ENCODE data around the gene CAPZB.

The CAPZB gene

DNA sequence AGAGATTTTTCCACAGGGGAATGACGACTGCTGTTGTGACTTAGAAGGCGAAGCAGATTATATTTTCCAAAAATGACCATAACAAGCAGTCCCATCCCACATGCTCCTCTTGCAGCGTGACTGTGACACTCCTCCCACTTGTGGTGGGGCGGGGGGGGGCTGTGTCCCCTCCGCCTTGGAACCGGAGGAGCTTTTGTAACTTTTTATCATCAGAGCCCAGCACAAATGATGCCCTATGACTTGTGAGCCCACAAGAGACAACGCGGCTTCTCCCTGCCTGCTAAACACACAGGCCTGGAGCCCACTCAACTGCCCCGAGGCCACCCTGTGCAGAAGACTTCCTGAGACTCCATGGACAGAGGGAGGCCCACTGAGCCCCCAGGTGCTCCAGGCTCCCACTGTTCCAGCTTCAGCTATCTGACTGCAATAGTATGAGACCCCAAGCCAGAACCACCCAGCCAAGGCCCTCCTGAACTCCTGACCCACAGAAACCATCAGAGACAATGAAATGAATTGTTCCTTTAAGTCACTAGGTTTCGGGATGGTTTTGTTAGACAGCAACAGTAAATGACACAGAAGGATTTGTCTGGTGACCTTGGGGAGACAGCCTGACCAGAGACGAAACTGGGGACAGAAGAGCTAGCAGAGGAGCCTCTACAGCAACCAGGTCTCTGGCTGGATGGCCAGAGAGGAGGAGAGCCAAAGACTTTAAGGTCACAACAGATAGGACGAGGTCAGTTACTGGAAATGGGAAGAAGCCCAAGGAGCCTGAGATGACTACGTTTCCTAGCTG, 58.8 kb downstream of the CAPZB start:
- no peak for DNase-seq

DNA sequence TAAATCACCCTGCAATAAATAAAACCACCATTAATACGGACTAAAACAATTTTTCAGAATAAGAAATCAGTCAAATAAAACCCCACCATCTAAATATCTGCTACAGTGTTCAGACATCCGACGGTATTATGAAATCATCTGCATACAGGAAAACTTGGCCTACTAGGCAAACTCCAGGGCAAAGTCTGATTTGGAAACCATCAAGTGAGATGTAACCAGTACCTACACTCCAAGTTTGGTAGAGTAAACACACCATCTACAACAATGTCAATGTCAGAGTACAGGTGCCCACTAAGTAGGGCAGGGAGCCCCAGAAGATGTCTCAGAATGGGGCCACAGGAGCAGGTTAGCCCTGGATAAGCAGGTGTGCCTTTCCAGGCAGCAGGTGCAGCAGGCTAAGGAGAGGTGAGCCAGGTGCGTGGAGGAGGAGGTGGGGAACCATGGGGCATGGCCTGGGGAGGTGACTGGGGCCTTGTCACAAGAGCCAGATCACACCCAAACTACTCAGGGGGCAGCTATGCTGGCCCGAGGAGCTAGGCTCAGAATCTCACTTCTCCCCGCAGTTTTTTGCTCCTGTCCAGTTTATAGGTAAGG, 59.6 kb downstream of the CAPZB start:
- DNase-seq: no peak

DNA sequence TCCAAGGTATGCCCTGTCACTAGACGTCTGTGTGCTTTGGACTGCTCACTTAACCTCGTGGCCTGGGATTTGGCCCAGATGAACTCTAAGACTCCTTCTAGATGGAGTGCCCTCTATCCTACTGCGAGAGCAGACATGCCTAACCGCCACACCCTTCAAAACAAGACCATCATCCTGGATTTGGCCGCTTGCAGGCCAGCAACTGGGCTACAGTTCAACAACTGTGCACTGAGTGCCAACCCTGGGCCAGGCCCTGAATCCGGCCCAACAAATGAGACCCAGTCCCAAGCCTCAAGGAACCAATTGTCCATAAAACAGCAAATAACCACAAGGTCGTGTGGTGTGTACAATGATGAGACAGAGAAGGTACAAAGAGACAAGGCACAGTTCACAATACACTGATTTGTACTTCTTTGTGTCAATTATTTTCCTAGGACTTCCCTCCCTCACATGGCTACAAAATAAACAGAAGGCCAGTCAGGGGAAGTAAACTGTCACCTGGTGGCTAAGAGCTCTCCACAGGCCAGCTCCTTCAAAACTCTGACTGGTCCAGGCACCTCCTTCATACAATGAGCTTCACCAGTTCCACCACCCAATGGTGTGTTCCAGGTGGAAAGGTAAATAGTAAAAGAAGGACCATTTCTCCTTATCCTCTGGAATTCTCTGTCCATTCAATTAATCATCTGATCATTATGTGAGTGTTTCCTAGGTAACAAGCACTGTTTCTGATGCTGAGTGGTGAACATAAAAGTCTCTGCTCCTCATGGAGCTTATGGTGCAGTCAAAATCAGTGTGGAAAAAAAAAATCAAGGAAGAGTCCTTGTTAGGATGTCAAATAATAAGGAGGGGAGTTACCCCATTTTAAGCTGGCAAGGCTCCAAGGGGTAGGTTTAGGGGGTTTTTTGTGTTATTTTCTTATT, 60.4 kb downstream of the CAPZB start:
- DNase-seq: no peak

DNA sequence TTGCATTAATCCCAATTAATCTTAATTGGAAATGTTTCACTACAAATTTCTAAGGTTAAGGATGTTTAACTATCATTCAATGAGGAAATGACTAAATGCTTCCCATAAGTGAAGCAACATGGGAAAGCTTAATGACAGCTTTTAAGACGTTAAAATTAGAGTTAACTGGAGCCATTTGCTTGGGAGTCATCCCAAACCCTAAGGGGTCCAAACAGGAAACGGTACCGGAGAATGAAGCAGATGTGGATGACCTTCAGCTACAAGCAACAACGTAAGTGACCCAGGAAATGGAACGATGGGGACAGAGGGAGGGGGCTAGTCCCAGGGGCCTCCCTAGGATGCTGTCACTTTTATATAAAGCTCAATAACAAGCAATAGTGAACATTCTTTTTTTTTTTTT, 62.2 kb downstream of the CAPZB start:
- no peak for DNase-seq

DNA sequence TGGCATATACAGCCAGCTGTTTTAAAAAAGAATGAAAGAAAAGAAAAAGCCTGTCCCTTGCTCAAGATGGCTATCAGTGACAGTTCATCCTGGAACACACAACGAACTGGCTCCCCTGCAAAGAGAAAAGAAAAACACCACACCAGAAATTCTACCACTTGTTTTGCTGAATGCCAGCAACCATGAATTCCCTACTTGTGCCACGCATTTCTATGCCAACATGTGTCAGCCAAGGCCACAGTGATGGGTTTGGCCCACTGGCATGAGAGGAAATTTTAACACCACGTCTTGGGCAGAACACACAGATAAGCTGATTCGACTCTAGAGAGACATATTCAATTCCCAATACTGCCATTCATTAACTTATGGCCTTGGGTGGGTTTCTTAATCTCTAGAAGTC, 64.0 kb downstream of the CAPZB start:
- DNase-seq: no peak

DNA sequence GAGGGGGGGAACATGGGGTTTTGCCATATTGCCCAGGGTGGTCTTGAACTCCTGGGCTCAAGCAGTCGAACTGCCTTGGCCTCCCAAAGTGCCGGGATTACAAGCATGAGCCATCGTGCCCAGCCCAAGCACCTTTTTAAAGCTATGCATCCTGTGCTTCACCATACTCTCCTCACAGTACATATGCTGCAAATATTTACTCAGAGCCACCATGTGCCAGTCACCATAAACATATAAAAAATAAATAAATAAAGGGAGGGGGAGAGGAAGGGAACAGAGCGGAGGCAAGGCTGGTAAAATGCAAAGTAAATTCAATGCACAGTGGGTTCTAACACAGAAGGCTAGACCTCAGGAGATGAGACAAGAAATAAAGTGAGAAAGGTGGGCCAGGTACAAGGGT, 64.7 kb downstream of the CAPZB start:
- DNase-seq: no peak

DNA sequence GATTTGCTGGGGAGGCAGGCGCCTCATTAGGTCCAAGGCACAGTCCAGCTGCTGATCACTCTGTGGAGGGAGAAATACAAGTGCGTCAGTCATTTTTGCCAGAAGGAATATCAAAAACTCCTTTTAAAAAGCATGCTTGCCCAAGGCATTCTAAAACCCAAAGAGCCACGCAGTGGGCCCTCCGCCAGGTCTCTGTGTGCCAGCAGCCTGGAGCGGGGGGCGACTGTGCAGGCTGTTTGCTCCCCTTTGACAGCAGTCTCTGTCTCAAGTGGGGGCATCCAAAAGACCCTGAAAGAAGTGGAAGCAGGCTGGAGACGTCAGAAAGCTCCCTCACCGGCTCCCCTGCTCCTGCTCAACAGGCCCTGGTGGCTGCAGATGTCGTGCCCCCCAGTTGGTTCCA, 65.6 kb downstream of the CAPZB start:
- no peak for DNase-seq

DNA sequence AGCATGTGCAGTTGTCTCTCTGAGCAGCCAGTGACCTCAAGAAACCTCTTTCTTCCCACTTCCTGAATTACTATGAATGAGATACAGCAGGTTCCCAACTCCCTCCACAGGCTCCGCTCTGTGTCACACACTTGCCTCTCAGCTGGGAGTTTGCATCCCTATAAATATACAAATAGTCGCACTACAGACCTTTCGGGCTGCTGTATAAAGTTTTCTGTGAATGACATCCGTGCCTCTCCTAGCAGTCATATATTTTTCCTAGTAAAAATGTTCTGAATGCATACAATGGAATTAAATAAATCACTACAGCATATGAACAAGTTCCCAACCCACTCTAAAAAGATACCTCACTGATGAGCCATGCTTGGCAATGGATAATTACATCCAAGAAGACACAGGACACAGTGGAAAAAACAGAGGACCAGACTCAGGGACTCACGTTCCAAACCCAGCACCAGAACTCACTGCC, 66.8 kb downstream of the CAPZB start:
- no peak for DNase-seq

DNA sequence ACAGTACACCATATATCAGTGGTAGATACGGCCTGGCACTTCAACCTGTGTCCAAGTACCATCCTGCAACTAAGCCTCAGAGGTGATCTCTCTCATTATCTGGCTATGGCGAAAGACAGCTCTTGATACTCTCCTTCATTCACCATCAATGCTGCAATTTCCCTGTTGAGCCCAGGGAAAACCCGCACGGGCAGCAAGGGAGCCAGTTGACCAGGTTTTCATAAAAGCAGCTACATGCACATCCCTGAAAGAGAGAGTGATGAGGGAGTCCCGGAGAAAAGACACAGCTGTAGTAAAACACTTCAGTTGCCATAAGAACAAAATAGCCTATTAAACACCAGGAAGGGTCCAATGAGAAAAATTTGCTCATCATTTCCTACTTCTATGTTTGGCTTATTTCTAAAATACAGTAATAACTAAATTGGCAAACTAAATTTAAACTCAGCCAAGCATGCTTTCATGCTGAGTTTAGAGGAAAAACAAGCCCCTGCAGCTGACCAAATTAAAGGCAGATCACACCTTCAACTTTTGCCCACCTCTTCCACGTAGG, 68.3 kb downstream of the CAPZB start:
- DNase-seq: no peak

DNA sequence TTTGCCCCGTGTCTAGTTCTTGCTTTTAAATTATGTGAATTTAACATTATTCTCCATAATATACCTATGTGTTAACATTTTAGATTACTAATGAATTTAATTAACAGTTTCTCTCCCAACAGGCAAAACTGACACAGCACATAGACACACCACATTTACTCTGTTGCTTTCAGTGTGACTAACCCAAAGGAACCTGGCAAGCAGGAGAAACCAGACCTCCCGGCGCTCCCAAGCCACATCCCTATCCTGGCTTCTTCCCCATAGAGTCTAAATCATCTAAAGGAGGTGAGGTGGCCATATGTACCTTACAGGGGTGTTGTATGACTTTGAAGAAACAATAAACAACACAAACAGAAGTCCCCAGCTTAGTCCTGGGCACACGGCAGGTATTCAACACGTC, 69.2 kb downstream of the CAPZB start:
- no peak for DNase-seq

DNA sequence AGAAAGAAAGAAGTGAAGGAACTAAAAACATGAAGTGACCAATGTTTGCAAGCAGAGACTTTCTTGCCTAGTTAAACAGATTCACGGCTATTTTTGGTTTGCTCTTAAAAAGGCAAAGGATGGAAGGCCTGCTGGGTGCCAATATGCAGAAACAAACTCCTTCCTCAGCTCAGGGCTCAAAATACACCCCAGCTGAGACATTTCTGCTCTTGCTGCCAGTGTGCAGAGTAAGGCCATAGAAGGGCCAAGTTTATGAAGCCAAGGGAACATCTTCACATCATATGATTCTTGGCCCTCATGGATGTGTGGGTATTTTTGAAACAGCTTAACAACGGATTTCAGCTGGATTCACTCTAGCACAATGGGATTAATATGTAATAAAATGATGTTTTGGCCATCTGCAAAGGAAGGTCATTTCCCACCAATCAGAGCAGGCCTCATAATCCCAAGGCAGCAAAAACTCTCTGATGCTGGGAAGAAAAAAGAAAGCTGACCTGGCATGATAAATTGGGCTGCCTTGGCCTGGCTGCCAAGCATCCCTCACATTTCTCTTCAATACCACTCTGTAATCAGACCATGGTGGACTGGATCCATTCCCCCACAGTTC, 70.7 kb downstream of the CAPZB start:
- DNase-seq: no peak

DNA sequence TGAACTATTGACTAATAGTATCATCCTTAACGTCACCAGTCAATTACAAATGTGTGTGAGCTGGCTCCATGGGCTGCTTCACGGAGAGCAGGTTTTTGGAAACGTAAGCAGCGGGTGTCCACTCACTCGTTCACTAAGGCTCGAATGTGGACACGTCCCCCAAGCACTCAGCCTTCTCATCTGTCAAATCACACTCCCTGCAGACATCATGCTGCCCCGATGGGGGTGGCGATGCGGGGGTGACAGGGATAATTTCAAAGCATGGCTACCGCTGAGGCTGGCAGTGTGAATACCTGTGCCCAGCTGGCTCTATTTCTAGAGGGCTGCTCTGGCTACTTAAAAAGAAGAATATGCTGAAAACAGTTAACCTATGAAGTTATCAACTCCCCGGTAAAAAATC, 71.3 kb downstream of the CAPZB start:
- DNase-seq: no peak

DNA sequence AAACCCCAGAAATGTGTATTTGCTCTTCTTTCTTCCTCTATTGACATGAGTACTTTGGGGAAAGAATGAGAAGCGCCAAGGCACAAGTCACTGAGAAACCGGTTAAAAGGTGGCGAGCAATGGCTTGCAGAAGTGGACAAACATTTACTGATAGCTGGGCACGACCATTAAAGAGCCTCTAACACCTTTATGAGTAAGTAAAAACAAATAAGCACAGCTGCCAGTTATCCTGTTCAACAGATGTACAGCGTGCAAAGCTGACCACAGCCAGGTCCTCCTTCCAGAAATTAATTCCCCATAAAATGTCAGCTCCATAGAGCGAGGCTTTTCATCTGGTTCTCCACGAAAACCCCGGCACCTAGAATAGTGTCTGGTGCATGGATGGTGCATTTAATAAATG, 72.7 kb downstream of the CAPZB start:
- no peak for DNase-seq

DNA sequence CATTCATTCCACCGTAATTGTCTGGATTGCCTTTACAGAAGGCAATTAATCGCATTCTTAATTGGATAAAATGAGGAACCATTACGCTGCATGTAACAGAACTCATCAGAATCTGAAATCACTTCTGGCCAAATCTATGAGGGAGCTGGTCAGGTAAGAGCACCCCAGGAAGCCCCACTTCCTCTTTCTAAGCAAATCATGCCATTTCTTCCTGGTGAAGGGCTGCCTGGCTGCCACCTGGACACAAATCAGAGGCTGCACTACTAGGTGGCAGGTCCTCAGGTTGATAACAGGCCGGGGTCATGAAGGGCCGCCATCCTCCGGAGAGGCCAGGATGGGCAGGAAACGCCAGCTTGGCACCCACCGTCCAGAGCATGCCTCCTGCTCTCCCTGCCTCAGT, 73.7 kb downstream of the CAPZB start:
- DNase-seq: no peak

DNA sequence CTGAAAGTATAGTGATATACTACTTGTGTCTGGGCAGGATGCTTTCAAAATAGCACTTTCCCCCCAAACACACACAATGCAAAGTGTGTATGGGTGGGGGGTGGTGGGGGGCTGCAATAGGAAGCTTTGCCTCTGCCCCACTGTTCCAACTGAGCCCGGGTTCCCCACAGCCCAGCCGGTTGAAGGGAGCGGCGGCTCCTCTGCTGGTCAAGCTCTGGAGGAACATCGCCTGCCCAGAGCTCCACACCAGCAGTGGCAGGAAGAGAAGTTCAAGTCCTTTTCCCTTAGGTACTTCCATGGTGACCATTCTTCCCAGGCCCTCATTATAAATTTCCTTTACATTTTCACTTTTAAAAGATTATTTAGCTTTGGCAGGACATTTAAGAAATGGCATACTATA, 74.9 kb downstream of the CAPZB start:
- no peak for DNase-seq

DNA sequence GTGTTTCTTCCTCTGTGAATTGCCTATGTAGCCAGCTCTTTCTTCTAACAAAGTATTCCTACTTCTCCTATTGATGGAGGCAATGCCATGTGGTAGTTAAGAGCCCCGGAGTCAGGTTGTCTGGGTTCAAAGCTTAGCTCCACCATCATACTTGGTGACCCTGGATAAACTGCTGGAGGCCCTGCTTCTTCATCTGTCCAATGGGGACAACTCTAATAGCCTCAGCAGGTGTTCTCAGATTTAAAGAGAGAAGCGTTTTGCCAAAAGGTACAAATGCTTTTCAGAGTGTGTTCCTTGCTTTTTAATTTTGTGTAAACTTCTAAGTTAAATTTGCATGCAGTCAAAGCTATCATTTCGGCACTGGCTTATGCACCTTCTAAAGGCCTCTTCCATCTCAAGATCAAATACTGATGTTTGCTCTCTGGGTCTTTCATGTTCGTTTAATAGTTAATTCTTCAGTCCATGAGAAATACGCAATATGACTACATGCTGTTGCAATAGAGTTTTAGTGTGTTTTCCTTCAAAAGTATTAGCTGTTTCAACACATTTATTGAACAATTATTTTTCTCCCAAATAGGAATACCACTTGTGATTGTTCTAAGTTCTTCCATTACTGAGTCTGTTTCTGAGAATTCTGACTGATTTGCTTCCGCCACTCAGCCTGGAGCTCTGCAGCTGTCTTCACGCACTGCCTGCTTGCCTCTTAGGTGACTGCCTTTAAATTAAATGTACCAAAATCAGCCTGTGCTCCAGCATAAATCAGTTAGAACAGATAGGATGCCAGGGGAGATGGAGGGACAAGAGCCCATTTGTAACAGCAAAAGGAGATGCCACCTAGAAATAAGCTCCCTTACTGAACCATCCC, 75.6 kb downstream of the CAPZB start:
- DNase-seq: no peak

DNA sequence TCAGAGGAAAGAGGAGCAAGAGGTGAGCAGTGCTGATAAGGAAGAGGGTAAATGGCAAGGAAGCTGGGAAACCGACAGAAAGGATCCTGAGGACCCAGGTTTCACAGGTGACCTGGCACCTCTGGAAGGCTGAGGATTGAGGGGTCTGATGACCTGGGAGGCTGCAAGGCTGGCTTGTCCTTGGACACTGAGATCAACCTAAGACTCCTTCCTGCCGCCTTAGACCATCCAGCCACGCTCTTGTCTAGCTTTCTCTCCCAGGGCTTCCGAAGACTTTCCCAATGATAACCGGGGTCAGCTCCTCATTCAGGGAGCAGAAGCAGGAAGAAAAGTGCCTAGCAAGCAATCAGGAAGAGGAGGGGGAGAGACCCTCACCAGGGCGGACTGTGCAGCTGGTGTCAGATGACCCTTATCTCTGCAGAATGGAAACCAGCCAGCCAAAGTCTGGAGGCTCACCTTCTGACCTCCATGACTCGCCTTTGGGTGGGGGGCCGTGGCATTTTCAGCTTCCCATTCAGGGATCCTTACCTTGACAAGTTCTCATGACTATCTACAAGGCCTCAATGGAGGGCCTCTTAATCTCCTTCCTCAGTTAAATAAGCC, 77.7 kb downstream of the CAPZB start:
- no peak for DNase-seq

DNA sequence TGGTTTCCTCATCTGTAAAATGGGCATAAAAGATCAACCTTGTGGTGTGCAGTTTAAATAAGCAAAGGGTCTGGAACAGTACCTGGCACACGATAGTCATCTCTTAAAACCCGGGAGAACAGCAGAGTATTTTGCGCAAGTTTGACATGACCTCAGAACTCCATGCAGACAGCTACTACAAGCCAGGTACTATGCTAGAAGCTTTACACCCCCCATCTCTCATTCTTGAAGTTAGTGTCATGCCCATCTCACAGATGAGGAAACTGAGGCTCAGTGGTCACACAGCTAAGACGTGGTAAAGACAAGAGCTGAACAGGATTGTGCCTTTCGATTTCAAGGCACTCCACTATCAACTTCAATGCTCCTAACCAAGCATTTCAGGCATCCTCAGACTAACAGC, 78.7 kb downstream of the CAPZB start:
- no peak for DNase-seq

DNA sequence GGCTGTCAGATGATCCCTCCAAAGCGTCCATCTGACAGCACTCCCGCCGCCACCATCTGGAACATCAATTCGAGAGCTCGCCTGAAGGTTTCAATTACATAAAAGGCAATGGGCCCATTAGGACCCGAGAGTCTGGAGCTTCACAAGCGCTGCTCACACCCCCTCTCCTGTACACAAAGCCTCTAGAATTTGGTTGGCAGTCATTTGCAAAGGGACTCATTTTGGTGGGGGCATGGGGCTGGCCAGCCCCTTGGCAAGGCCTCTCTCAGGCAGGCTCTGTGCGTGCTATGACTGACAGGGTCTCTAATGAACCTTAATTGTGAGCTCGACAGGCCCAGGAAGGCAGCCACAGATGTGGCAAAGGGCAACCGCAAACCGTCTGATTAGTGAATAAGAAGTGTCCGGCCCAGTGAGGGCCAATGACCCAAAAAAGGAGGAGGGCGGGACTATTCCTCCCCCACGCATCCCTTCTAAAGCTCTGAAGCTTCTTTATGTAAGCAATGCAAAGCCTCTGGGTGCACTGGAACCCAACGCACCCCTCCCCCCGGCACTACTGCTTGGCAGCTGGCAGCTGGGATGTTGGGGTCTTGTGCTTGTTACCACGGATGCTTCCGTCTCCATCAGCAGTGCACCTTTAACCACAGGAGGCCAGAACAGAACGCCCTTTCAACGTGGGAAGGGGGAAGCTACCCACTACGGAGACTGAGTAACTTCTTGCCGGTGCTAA, 79.4 kb downstream of the CAPZB start:
- no peak for DNase-seq

DNA sequence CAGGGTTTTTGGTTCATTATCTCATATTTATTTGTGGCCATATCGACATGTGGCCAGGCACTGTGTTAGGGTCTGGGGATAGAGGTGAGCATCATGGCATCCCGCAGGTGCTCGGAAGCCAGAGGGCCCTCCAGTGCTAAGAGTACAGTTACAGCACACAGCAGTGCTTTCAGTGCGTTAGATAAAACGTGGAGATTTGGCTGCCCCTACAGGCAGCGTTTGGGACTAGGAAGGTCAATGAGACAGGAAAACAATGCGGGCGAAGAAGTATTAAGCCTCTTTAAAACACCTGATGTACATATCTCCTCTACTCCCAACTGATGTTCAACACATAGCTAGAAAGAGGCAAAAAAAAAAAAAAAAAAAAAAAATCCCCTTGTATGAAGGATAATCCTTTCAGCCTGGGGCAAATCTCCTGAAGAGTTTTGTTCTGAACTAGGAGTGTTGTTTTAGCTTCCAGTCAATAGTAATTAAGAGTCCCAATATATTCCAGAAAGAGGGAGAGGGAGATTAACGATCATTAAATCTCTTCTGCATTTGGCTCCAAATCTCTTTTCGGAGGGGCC, 80.1 kb downstream of the CAPZB start:
- no peak for DNase-seq

Data from activated CD4-positive, alpha-beta T cell treated with anti-CD3 and anti-CD28 coated beads, Interleukin-10, Interleukin-2, amounts not matched to agents 100 ng/mL and 50 ng/mL, durations not matched to agents 16 hours and 8 hours (primary cell).